GM20431 (cell line): ENCODE data around the gene ELL2.

Experiments used
- in situ Hi-C: fragments of 300-500 bp; cut with MseI, MboI; formaldehyde crosslinking; loops from one replicate; pipeline ENCODE4 v1.15.0; 2020; ENCODE audit warnings: low sequenced_read_pairs; ENCODE audit not compliant: unreplicated experiment

The ELL2 gene

GRCh38 chr5:95984287-95984938 lies 22.8 kb upstream of the ELL2 start:
- in situ Hi-C loops: no loop called here

DNA sequence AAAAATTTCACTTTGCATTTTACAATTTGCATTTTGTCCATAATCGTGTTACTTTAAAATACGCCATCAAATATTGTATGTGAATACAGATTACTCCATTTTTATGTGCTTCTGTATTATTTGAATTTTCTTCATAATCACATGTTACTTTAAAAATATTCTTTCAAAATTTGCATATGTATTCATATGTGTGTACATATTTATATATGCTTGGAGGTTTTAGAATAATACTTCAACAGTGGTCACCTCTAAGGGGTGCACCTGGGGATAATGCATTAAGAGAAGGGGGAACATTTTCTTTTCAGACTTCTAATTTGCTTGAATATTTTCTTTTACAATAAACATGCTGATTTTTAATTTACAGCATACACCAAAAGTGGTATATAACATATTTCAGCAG lies 21.9 kb upstream of the ELL2 start:
- in situ Hi-C loops: no loop called here

DNA sequence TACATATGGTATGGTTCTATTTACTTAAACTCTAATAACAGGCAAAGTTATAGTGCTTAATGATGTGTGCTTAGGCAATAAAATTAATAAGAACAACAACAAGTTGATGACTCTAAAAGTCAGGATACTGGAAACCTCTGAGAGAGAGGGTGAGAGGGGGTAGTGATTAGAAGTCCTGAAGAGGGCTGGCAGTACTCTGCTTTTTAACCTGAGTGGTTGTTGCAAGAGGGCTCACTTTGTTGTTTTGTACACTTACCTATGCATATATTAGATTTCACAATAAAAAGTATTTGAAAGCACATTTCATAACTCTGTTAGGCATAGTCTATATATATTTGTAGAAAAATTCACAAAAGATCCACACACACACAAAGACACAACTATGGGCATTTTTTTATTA lies 21.4 kb upstream of the ELL2 start:
- in situ Hi-C loops: no loop called here

- in situ Hi-C loops: no loop called here
Measured at GRCh38 chr5:95976606-95977005, 15.0 kb upstream of the ELL2 start.

GRCh38 chr5:95975703-95976102 lies 14.1 kb upstream of the ELL2 start:
- in situ Hi-C loops: no loop called here

DNA sequence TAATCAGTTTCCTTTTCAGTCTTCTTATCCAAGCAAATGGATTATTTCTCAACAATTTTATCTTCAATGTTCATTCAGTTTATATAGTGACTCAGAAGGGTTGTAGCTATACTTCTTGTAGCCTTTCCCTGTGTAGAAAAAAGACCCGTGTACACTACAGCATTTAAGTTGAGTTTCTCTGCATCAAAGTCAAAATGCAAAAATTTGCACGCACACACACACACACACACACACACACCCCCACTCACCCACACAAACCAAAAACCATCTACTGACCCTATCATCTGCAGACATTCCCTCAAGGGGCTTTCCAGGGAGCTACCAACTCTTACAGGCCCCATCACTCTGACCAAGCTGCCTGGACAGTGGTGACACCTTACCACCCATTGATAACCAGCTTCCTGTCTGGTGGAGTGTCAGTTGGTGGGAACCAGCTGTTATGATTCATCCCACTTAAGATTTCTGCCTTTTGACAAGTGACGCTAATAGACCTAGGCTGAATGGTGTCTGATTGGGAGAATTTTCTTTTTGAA lies 12.2 kb upstream of the ELL2 start:
- in situ Hi-C loops: loop anchor here (25.0 kb wide), 1 partner anchor 363 kb away; no protein-coding TSS in a partner anchor

DNA sequence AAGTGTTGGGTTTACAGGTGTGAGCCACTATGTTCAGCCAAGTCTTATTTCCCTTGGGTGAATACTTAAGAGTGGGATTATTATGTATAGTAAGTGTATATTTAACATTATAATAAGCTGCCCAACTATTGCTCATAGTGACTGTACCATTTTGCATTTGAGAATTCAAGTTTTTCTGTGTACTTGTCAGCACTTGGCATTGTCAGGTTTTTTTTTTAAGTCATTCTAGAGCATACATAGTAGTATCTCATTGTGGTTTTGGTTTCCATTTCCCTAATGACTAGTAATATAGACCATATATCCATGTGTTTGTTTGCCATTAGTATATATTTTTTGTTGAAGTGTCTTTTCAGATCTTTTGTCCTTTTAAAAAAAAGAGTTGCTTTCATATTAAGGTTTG lies 10.5 kb upstream of the ELL2 start:
- in situ Hi-C loops: loop anchor here (25.0 kb wide), 1 partner anchor 365 kb away; no protein-coding TSS in a partner anchor

GRCh38 chr5:95970359-95970704 lies 8.7 kb upstream of the ELL2 start:
- in situ Hi-C loops: loop anchor here (25.0 kb wide), 1 partner anchor 367 kb away; no protein-coding TSS in a partner anchor

- in situ Hi-C loops: loop anchor here (25.0 kb wide), 1 partner anchor 367 kb away; no protein-coding TSS in a partner anchor
Measured at GRCh38 chr5:95969651-95970358, 8.2 kb upstream of the ELL2 start.

- in situ Hi-C loops: loop anchor here (25.0 kb wide), 1 partner anchor 368 kb away; no protein-coding TSS in a partner anchor
Measured at GRCh38 chr5:95969055-95969454, 7.4 kb upstream of the ELL2 start.

DNA sequence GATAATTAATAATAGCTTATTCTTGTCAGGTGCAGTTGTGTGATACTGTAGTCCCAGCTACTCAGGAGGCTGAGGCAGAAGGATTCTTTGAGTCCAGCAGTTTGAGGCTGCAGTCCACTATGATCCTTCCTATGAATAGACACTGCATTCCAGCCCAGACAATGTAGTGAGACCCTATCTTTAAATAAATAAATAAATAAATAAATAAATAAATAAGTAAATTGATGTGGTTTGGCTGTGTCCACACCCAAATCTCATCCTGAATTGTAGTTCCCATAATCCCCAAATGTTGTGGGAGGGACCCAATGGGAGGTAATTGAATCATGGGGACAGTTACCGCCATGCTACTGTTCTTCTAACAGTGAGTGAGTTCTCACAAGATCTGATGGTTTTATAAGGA lies 5.6 kb upstream of the ELL2 start:
- in situ Hi-C loops: loop anchor here (25.0 kb wide), 1 partner anchor 370 kb away; no protein-coding TSS in a partner anchor

GRCh38 chr5:95966005-95966404 lies 4.4 kb upstream of the ELL2 start:
- in situ Hi-C loops: loop anchor here (25.0 kb wide), 1 partner anchor 371 kb away; no protein-coding TSS in a partner anchor

- in situ Hi-C loops: loop anchor here (25.0 kb wide), 1 partner anchor 373 kb away; no protein-coding TSS in a partner anchor
Measured at GRCh38 chr5:95963650-95964410, 2.2 kb upstream of the ELL2 start.

GRCh38 chr5:95962785-95963184 lies 1.1 kb upstream of the ELL2 start:
- in situ Hi-C loops: loop anchor here (25.0 kb wide), 1 partner anchor 375 kb away; no protein-coding TSS in a partner anchor

DNA sequence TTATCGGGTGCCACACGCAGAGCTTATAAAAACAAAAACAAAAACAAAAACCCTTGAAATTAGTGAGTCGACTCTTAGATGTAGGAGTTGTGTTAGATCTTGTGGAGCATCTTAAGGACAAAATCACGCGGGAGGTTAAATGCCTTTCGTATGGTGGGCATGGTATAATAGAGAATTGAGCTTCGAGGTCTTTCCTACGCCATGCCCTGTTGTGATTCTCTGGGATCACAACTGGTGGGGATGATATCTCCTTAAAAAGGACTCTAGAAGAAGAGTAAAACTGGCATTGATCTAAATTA lies 773 bp upstream of the ELL2 start:
- in situ Hi-C loops: loop anchor here (25.0 kb wide), 1 partner anchor 375 kb away; no protein-coding TSS in a partner anchor

GRCh38 chr5:95960667-95961616 lies 709 bp downstream of the ELL2 start:
- in situ Hi-C loops: loop anchor here (25.0 kb wide), 1 partner anchor 376 kb away; no protein-coding TSS in a partner anchor

- in situ Hi-C loops: loop anchor here (25.0 kb wide), 1 partner anchor 377 kb away; no protein-coding TSS in a partner anchor
Measured at GRCh38 chr5:95959888-95960666, 1.6 kb downstream of the ELL2 start.
